ENCODE results near the gene MB.

DNA sequence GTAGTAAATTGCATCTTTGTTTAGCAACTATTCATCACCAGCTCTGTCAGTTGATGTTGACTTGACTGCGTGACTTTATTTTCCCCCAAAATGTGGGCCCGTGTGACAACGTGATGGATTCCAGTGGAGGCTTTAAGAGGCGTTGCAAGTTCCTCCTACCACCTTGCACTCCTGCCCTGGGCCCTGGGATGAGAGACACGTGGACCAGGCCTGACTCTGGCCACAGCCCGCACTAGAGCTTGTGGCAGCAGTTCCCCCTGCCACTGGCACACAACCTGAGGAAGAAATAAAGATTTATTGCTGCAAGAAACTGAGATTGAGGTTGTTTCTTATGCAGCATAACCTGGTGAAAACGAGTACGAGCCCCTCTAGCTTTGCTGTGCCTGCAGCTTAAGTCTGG, 44.6 kb downstream of the MB start:
- TF ChIP-seq CTCF (conservative IDR thresholded peaks at IDR 0.05; ENCODE audit: low read depth, low read length) = no peak
- no peak for TF ChIP-seq EZH2 (IDR thresholded peaks at IDR 0.05; ENCODE audit: borderline replicate concordance, low read depth, low read length, poor library complexity, severe bottlenecking)
